ENCODE data around the gene BMP7. TPM values are rescaled to one million over a fixed set of nuclear protein-coding genes. Genes with fewer than 3 reads are reported as not detected.

The BMP7 gene
- total and polyA plus RNA-seq, 2 of the 8 experiments (the other 6 are each of a cell fraction or from before 2014, with no cell fraction given) = 9.2 to 14.7 TPM

DNA sequence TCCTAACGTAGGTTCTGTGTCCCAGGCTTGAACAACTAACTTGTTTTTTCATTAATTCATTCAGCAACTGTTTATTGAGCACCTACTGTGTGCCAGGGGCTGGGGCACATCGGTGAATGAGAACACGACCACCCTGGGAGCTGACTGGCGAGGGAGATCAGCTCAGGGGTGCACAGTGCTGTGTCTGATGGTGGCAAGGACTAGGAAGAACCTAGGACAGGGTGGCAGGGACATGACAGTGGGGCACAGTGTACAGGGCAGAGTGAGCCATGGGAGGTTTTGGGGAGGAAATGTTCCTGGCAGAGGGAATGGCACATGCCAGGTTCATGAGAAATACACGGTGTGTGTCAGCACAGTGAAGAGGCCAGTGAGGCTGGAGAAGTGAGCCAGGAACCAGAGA is 76.7 kb downstream of the BMP7 start:
- FAIRE-seq = no peak
- H2AFZ ChIP-seq (ENCODE audit: low read length) = no peak overlapping the region
- 91% methylated on average over 5 of the region's 5 CpGs; no CpG with 5 or more reads in 1 of the 2 experiments for WGBS, 2 experiments (ENCODE audit: extremely low coverage in 1 of 2, insufficient coverage in 1 of 2, insufficient read length in 1 of 2, insufficient replicate concordance in 2 of 2, low coverage in 1 of 2, low lambda C conversion rate in 2 of 2, missing lambda C conversion rate in 1 of 2)

More for the DNA sequence above, 76.7 kb downstream of the BMP7 start:
- no peak overlapping the region for H3K56ac ChIP-seq (replicated peaks; ENCODE audit: insufficient read length, low read depth, low read length)
- no peaks in the 10 kb centered on the region for H3K4me1 ChIP-seq (replicated peaks in 1 of 4; ENCODE audit: control insufficient read depth in 3 of 4, insufficient read depth in 4 of 4, low read length in 3 of 4)
- POLR2A ChIA-PET (ENCODE audit: partially characterized antibody) = interaction anchor here (1.1 kb wide), 1 partner anchor 14 kb away, joined by 3 read pairs; no protein-coding TSS in a partner anchor
- CTCF ChIA-PET (ENCODE audit: partially characterized antibody) = interaction anchor here (0.8 to 2.1 kb wide), 3 partner anchors 8 to 157 kb away, joined by 3 to 6 read pairs (median 5); no protein-coding TSS in a partner anchor
- H3K18ac ChIP-seq (ENCODE audit: extremely low read depth, low read length) = no peak overlapping the region
- H3K79me1 ChIP-seq (ENCODE audit: low read depth, low read length) = no peaks in the 10 kb centered on the region
- 0 out of 4 replicates have a peak, but pooled peaks cover 0 to 2% of the 10 kb centered on the region in 2 experiments for H3K9me3 ChIP-seq (ENCODE audit: insufficient read depth in 2 of 2, low read depth in 1 of 2, low read length in 1 of 2)
- H3K4me3 ChIP-seq (ENCODE audit: extremely low read depth in 1 of 4, insufficient read depth in 2 of 4, low read depth in 3 of 4, low read length in 4 of 4) = no peak overlapping the region
- no peak overlapping the region for H2BK20ac ChIP-seq (ENCODE audit: low read length)
- H4K8ac ChIP-seq (ENCODE audit: extremely low read depth, insufficient read depth, low read length) = no peak overlapping the region
- H3K23ac ChIP-seq (ENCODE audit: insufficient read length) = no peak overlapping the region
- no peak overlapping the region for H2BK5ac ChIP-seq (ENCODE audit: low read depth, low read length)
- H3K4ac ChIP-seq (replicated peaks; ENCODE audit: insufficient read length, low read depth, low read length) = no peak overlapping the region
- no peak overlapping the region for H2AK5ac ChIP-seq (ENCODE audit: low read depth, low read length)
- H2BK120ac ChIP-seq (replicated peaks; ENCODE audit: low read depth, low read length) = no peak overlapping the region
- no peak overlapping the region for H3K4me2 ChIP-seq (ENCODE audit: insufficient read depth in 1 of 2, low read depth in 2 of 2, low read length in 2 of 2)
- H3K36me3 ChIP-seq (ENCODE audit: control insufficient read depth in 2 of 4, insufficient read depth in 4 of 4, low read length in 3 of 4) = no peaks in the 10 kb centered on the region
- DNase-seq (ENCODE audit: low read depth in 1 of 2, low spot score in 2 of 2) = no peak
- H3K27ac ChIP-seq (ENCODE audit: low read depth, low read length) = no peak overlapping the region
- H3K23me2 ChIP-seq (ENCODE audit: low read depth, low read length) = no peaks in the 10 kb centered on the region
- H3K27me3 ChIP-seq (replicated peaks in 1 of 4; ENCODE audit: control insufficient read depth in 3 of 4, extremely low read depth in 1 of 4, insufficient read depth in 3 of 4, low read length in 3 of 4) = no peaks in the 10 kb centered on the region
- H4K20me1 ChIP-seq (replicated peaks in 1 of 2; ENCODE audit: control insufficient read depth in 1 of 2, insufficient read depth in 2 of 2, low read length in 2 of 2) = no peaks in the 10 kb centered on the region
- no peak overlapping the region for H2BK12ac ChIP-seq (ENCODE audit: low read depth, low read length)
- no peak overlapping the region for H3K14ac ChIP-seq (ENCODE audit: insufficient read length)
- H3K9ac ChIP-seq (replicated peaks in 1 of 4; ENCODE audit: extremely low read depth in 1 of 4, low read depth in 3 of 4, low read length in 3 of 4) = no peak overlapping the region
- H4K5ac ChIP-seq (ENCODE audit: insufficient read length, low read depth, low read length) = no peak overlapping the region
- no peak for TF ChIP-seq CBX8 (IDR thresholded peaks at IDR 0.05; ENCODE audit: borderline replicate concordance, low read depth, low read length)
- TF ChIP-seq TEAD4 (IDR thresholded peaks at IDR 0.05; ENCODE audit: low read depth, low read length) = no peak
- TF ChIP-seq KDM5A (IDR thresholded peaks at IDR 0.05; ENCODE audit: low read length) = no peak
- TF ChIP-seq CREB1 (IDR thresholded peaks at IDR 0.05) = no peak
- no peak for TF ChIP-seq TBP (IDR thresholded peaks at IDR 0.05; ENCODE audit: low read depth, low read length)
- TF ChIP-seq KDM4A (IDR thresholded peaks at IDR 0.05; ENCODE audit: low read depth, low read length, severe bottlenecking) = no peak
- TF ChIP-seq EZH2 (IDR thresholded peaks at IDR 0.05; ENCODE audit: low read depth, low read length, severe bottlenecking) = no peak
- TF ChIP-seq POLR2AphosphoS5 (IDR thresholded peaks at IDR 0.05; ENCODE audit: low read depth, low read length) = no peak
- no peak overlapping the region for H2BK15ac ChIP-seq (ENCODE audit: low read length)
- no peaks in the 10 kb centered on the region for H3K79me2 ChIP-seq (ENCODE audit: control insufficient read depth in 1 of 2, insufficient read depth in 2 of 2, low read length in 2 of 2)
- H4K91ac ChIP-seq (replicated peaks; ENCODE audit: insufficient read length, low read length) = no peak overlapping the region

Measured in H1 (cell line).